Endothelial cell of umbilical vein (primary cell): ENCODE data around the gene KCTD13. TPM values are rescaled to one million over a fixed set of nuclear protein-coding genes. Genes with fewer than 3 reads are reported as not detected.

Experiments
- BruUV-seq: library from RNA; stranded (reverse); fragments of 400-500 nt; replicated peaks from 2 replicates; lab custom pipeline; 2021; lab: Mats Ljungman, UMichigan
- CTCF ChIA-PET: fragments of 300-600, 350-600 bp; sonication (Branson Sonifier 250); formaldehyde crosslinking; loops from one replicate; lab custom pipeline; 2021; ENCODE audit warnings: antibody characterized with exemption, inconsistent platforms; lab: Charles Lee
- POLR2A ChIA-PET: fragments of 300-600, 350-600 bp; sonication (Branson Sonifier 250); formaldehyde crosslinking; loops from one replicate; lab custom pipeline; 2021; ENCODE audit warnings: antibody characterized with exemption, inconsistent platforms; lab: Charles Lee
- DNase-seq: peaks from one replicate; pipeline ENCODE4 v3.0.0-alpha.2; 2011; ENCODE audit warnings: low read depth, low spot score
- FAIRE-seq: peaks from 2 replicates; lab custom pipeline; 2011; peaks lifted over from hg19 to GRCh38; lab: Jason Lieb, UNC
- H2AFZ ChIP-seq: 2 replicates; pipeline ENCODE4 v1.6.0; 2012; ENCODE audit warnings: low read depth, low read length, control low read depth, inconsistent platforms
- H3K27ac ChIP-seq: 2 replicates; pipeline ENCODE4 v1.5.1; 2011; ENCODE audit warnings: low read depth, mild to moderate bottlenecking, control low read depth, low read length, moderate library complexity; ENCODE audit not compliant: insufficient read depth
- H3K27me3 ChIP-seq, 2 experiments: 2 replicates each; pipeline versions ENCODE4 v1.6.0 to v1.6.1; 2011; ENCODE audit warnings: low read length in 2 of 2, mixed read lengths in 1 of 2; ENCODE audit not compliant: control insufficient read depth in 2 of 2, insufficient read depth in 2 of 2
- H3K36me3 ChIP-seq, 2 experiments: 2 replicates in 1 of 2; 3 replicates in 1 of 2; pipeline ENCODE4 v1.5.1; 2011; ENCODE audit warnings: low read length in 2 of 2, mild to moderate bottlenecking in 1 of 2, moderate library complexity in 1 of 2; ENCODE audit not compliant: control insufficient read depth in 2 of 2, insufficient read depth in 2 of 2; ENCODE audit errors: extremely low read depth in 1 of 2
- H3K4me1 ChIP-seq: 3 replicates; pipeline ENCODE4 v1.5.1; 2011; ENCODE audit warnings: mild to moderate bottlenecking, low read length; ENCODE audit not compliant: control insufficient read depth, insufficient read depth; ENCODE audit errors: extremely low read depth
- H3K4me2 ChIP-seq: 2 replicates; pipeline ENCODE4 v1.6.1; 2011; ENCODE audit warnings: low read length, control low read depth, mixed read lengths; ENCODE audit not compliant: insufficient read depth
- H3K4me3 ChIP-seq, 3 experiments: fragments of 200-600 bp in 1 of 3; sonication (generic), shearing (Covaris generic) in 1 of 3; replicated peaks in 1 of 3; 2 replicates each; pipeline ENCODE4 v1.5.1; 2011 to 2016; ENCODE audit warnings: control low read depth in 3 of 3, low read length in 3 of 3, mild to moderate bottlenecking in 2 of 3, inconsistent platforms in 1 of 3, low read depth in 1 of 3, moderate library complexity in 1 of 3; ENCODE audit not compliant: insufficient read depth in 1 of 3
- H3K79me2 ChIP-seq: 2 replicates; pipeline ENCODE4 v1.6.0; 2012; ENCODE audit warnings: low read length, inconsistent platforms; ENCODE audit not compliant: control insufficient read depth, insufficient read depth
- H3K9ac ChIP-seq: replicated peaks from 2 replicates; pipeline ENCODE3; 2011; ENCODE audit warnings: low read length, control low read depth; ENCODE audit not compliant: insufficient read depth; ENCODE audit errors: extremely low read depth
- H3K9me1 ChIP-seq: replicated peaks from 3 replicates; pipeline ENCODE4 v1.6.0; 2011; ENCODE audit warnings: mild to moderate bottlenecking, low read length; ENCODE audit not compliant: control insufficient read depth, insufficient read depth; ENCODE audit errors: extremely low read depth
- H3K9me3 ChIP-seq: replicated peaks from 2 replicates; pipeline ENCODE4 v1.5.1; 2012; ENCODE audit warnings: low read length, inconsistent platforms; ENCODE audit not compliant: control insufficient read depth, insufficient read depth
- H4K20me1 ChIP-seq: replicated peaks from 2 replicates; pipeline ENCODE3; 2011; ENCODE audit warnings: mild to moderate bottlenecking, low read length; ENCODE audit not compliant: control insufficient read depth, insufficient read depth; ENCODE audit errors: extremely low read depth
- EZH2 ChIP-seq: IDR thresholded peaks from 2 replicates; pipeline ENCODE4 v1.6.1; 2012; ENCODE audit warnings: borderline replicate concordance, low read depth, mild to moderate bottlenecking, moderate library complexity, low read length, inconsistent platforms; ENCODE audit not compliant: severe bottlenecking
- FOS ChIP-seq: IDR thresholded peaks from 2 replicates; pipeline ENCODE4 v1.6.1; 2011; ENCODE audit warnings: mild to moderate bottlenecking, low read length, moderate library complexity, borderline replicate concordance; ENCODE audit not compliant: insufficient read depth
- GATA2 ChIP-seq: IDR thresholded peaks from 2 replicates; pipeline ENCODE4 v1.7.0; 2011; ENCODE audit warnings: low read depth, mild to moderate bottlenecking, moderate library complexity, mixed read lengths, low read length; ENCODE audit not compliant: insufficient read length, insufficient read depth
- MAX ChIP-seq: IDR thresholded peaks from 2 replicates; pipeline ENCODE4 v1.6.1; 2011; ENCODE audit not compliant: insufficient read depth, insufficient read length
- POLR2A ChIP-seq: IDR thresholded peaks from 2 replicates; pipeline ENCODE4 v1.6.1; 2012; ENCODE audit warnings: low read depth, mild to moderate bottlenecking, control low read depth, low read length
- POLR2AphosphoS5 ChIP-seq: IDR thresholded peaks from 2 replicates; pipeline ENCODE4 v1.6.1; 2012; ENCODE audit warnings: low read depth, mild to moderate bottlenecking, control low read depth, low read length, moderate library complexity; ENCODE audit not compliant: insufficient read depth
- dilution Hi-C: fragments of 300-500 bp; cut with MboI; formaldehyde crosslinking; loops from one replicate; pipeline ENCODE4 v1.15.0; 2019; ENCODE audit warnings: low sequenced_read_pairs; ENCODE audit not compliant: extremely low pct_ligation_motif_present
- intact Hi-C: fragments of 100-400 bp; cut with micrococcal nuclease; formaldehyde crosslinking; loops from one replicate; pipeline ENCODE4 v1.10.0; 2022
- polyA plus RNA-seq, 4 experiments: library from polyadenylated mRNA; depleted of rRNA in 3 of 4; stranded (reverse) in 3 of 4; unstranded in 1 of 4; fragments of >200 nt; gene quantifications; 2 replicates each; pipeline versions ENCODE4 v1.2.1 to v1.2.3, GENCODE V29; 2011 to 2012; ENCODE audit warnings: missing spikeins in 1 of 4
- total RNA-seq: library from RNA; stranded (reverse); gene quantifications from 2 replicates; pipeline ENCODE4 v1.2.3, GENCODE V29; 2021
- TF ChIP-seq, protein P1 (sequence below), 2 donors: IDR thresholded peaks; 1 replicate in 1 of 2; 2 replicates in 1 of 2; pipeline ENCODE4 v1.5.1; 2011; ENCODE audit warnings: low read length in 2 of 2, mild to moderate bottlenecking in 2 of 2, moderate library complexity in 2 of 2, control low read depth in 1 of 2, inconsistent platforms in 1 of 2, low read depth in 1 of 2; ENCODE audit not compliant: insufficient read depth in 1 of 2; ENCODE audit errors: extremely low read depth in 1 of 2

KCTD13 gene
- total and polyA plus RNA-seq, 2 donors (not counting 3 experiments of a cell fraction or from before 2014, with no cell fraction given) = 22.6 to 24.2 TPM

- H3K27me3 ChIP-seq = no peaks in the 10 kb centered on the region
- no peak overlapping the region for H3K27ac ChIP-seq
- CTCF ChIA-PET = no interaction called here
- dilution Hi-C loops (no loop called here), intact Hi-C loops (no loop called here)
- no peak for FAIRE-seq
- no peaks in the 10 kb centered on the region for H4K20me1 ChIP-seq
- no peak overlapping the region for H3K9ac ChIP-seq
- H3K9me1 ChIP-seq = no peaks in the 10 kb centered on the region
- POLR2A ChIA-PET = no interaction called here
- H3K36me3 ChIP-seq = peaks cover 0 to 19% of the 10 kb centered on the region in 2 experiments
- BruUV-seq = no TSS peak
- H3K4me3 ChIP-seq = no peak overlapping the region
- no peak for DNase-seq
- H3K9me3 ChIP-seq = no peaks in the 10 kb centered on the region
- H2AFZ ChIP-seq = no peak overlapping the region
- H3K79me2 ChIP-seq = peaks cover 14% of the 10 kb centered on the region
- H3K4me1 ChIP-seq = peaks cover 7% of the 10 kb centered on the region
- H3K4me2 ChIP-seq = no peak overlapping the region
- no peak for TF ChIP-seq POLR2A
- TF ChIP-seq GATA2 = no peak
- TF ChIP-seq MAX = no peak
- TF ChIP-seq, protein P1, sequence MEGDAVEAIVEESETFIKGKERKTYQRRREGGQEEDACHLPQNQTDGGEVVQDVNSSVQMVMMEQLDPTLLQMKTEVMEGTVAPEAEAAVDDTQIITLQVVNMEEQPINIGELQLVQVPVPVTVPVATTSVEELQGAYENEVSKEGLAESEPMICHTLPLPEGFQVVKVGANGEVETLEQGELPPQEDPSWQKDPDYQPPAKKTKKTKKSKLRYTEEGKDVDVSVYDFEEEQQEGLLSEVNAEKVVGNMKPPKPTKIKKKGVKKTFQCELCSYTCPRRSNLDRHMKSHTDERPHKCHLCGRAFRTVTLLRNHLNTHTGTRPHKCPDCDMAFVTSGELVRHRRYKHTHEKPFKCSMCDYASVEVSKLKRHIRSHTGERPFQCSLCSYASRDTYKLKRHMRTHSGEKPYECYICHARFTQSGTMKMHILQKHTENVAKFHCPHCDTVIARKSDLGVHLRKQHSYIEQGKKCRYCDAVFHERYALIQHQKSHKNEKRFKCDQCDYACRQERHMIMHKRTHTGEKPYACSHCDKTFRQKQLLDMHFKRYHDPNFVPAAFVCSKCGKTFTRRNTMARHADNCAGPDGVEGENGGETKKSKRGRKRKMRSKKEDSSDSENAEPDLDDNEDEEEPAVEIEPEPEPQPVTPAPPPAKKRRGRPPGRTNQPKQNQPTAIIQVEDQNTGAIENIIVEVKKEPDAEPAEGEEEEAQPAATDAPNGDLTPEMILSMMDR (IDR thresholded peaks at IDR 0.05; ENCODE audit: extremely low read depth in 1 of 2, insufficient read depth in 1 of 2, low read depth in 1 of 2, low read length in 2 of 2) = no peak
- no peak for TF ChIP-seq FOS
- TF ChIP-seq POLR2AphosphoS5 = no peak
- no peak for TF ChIP-seq EZH2
Measured at GRCh38 chr16:29858974-29859373, 67.1 kb downstream of the KCTD13 start.
